HEK293 (cell line): ENCODE data around the gene FAM89A.

Experiments
- CTCF ChIA-PET: fragments of 350-600 bp; formaldehyde crosslinking; extraction: SDS; loops from one replicate; lab custom pipeline; 2021; ENCODE audit warnings: antibody characterized with exemption; lab: Yijun Ruan, JAX
- POLR2A ChIA-PET: fragments of 300-600 bp; formaldehyde crosslinking; extraction: SDS; loops from one replicate; lab custom pipeline; 2020; ENCODE audit warnings: antibody characterized with exemption, inconsistent platforms; lab: Yijun Ruan, JAX
- H3K27ac ChIP-seq: fragments of 200-500 bp; sonication (Bioruptor generic); 2 replicates; pipeline ENCODE4 v1.5.1; 2014; ENCODE audit warnings: low read depth, low read length, control low read depth, inconsistent platforms; ENCODE audit errors: extremely low read depth
- H3K36me3 ChIP-seq, 2 experiments: fragments of 200-500 bp in 1 of 2; sonication (Bioruptor generic) in 1 of 2; 1 replicate in 1 of 2; 2 replicates in 1 of 2; pipeline ENCODE4 v1.5.1; 2014 to 2017; ENCODE audit warnings: inconsistent platforms in 2 of 2, low read length in 2 of 2; ENCODE audit not compliant: control insufficient read depth in 2 of 2, insufficient read depth in 1 of 2
- H3K4me1 ChIP-seq: fragments of 200-500 bp; sonication (Bioruptor generic); 2 replicates; pipeline ENCODE4 v1.5.1; 2014; ENCODE audit warnings: mild to moderate bottlenecking, low read length, inconsistent platforms; ENCODE audit not compliant: control insufficient read depth, insufficient read depth
- H3K4me3 ChIP-seq: 2 replicates; pipeline ENCODE4 v1.5.1; 2011; ENCODE audit warnings: low read depth, mild to moderate bottlenecking, control low read depth, low read length, moderate library complexity
- H3K9me3 ChIP-seq: fragments of 200-500 bp; sonication (Bioruptor generic); 2 replicates; pipeline ENCODE4 v1.5.1; 2014; ENCODE audit warnings: low read depth, low read length, inconsistent platforms; ENCODE audit not compliant: control insufficient read depth, insufficient read depth
- KLF10 ChIP-seq: fragments of 450-650 bp; IDR thresholded peaks from 2 replicates; pipeline ENCODE4 v1.5.1; 2018; ENCODE audit warnings: missing biosample characterization, mild to moderate bottlenecking, missing genetic modification characterization
- MZF1 ChIP-seq: fragments of 450-650 bp; formaldehyde crosslinking; IDR thresholded peaks from 2 replicates; pipeline ENCODE4 v1.5.1; 2017; ENCODE audit warnings: missing biosample characterization, missing genetic modification characterization, borderline replicate concordance
- OVOL3 ChIP-seq: fragments of 450-650 bp; formaldehyde crosslinking; IDR thresholded peaks from 2 replicates; pipeline ENCODE4 v1.5.1; 2016; ENCODE audit warnings: missing biosample characterization, missing genetic modification characterization
- PRDM6 ChIP-seq: fragments of 450-650 bp; formaldehyde crosslinking; IDR thresholded peaks from 2 replicates; pipeline ENCODE4 v1.5.1; 2017; ENCODE audit warnings: missing biosample characterization, missing genetic modification characterization
- REST ChIP-seq: fragments of 450-650 bp; formaldehyde crosslinking; IDR thresholded peaks from 2 replicates; pipeline ENCODE4 v1.5.1; 2016; ENCODE audit warnings: missing biosample characterization, missing genetic modification characterization
- SCRT1 ChIP-seq: fragments of 450-650 bp; formaldehyde crosslinking; IDR thresholded peaks from 2 replicates; pipeline ENCODE4 v1.5.1; 2016; ENCODE audit warnings: missing biosample characterization, missing genetic modification characterization, borderline replicate concordance
- ZBTB17 ChIP-seq: fragments of 450-650 bp; formaldehyde crosslinking; IDR thresholded peaks from 2 replicates; pipeline ENCODE4 v1.5.1; 2016; ENCODE audit warnings: missing biosample characterization, missing genetic modification characterization
- ZBTB48 ChIP-seq: fragments of 450-650 bp; formaldehyde crosslinking; IDR thresholded peaks from 2 replicates; pipeline ENCODE4 v1.5.1; 2016; ENCODE audit warnings: missing biosample characterization, missing genetic modification characterization
- ZBTB6 ChIP-seq: fragments of 450-650 bp; formaldehyde crosslinking; IDR thresholded peaks from 2 replicates; pipeline ENCODE4 v1.5.1; 2017; ENCODE audit warnings: missing biosample characterization, missing genetic modification characterization
- ZIC2 ChIP-seq: fragments of 450-650 bp; formaldehyde crosslinking; IDR thresholded peaks from 2 replicates; pipeline ENCODE4 v1.5.1; 2016; ENCODE audit warnings: missing biosample characterization, missing genetic modification characterization
- ZNF175 ChIP-seq: fragments of 450-650 bp; formaldehyde crosslinking; IDR thresholded peaks from 2 replicates; pipeline ENCODE4 v1.5.1; 2016; ENCODE audit warnings: missing biosample characterization, missing genetic modification characterization
- ZNF354C ChIP-seq: fragments of 450-650 bp; formaldehyde crosslinking; IDR thresholded peaks from 2 replicates; pipeline ENCODE4 v1.5.1; 2016; ENCODE audit warnings: missing biosample characterization, missing genetic modification characterization, low read depth, borderline replicate concordance
- ZNF362 ChIP-seq: fragments of 450-650 bp; formaldehyde crosslinking; IDR thresholded peaks from 2 replicates; pipeline ENCODE4 v1.5.1; 2016; ENCODE audit warnings: missing biosample characterization, missing genetic modification characterization
- ZNF404 ChIP-seq: fragments of 450-650 bp; formaldehyde crosslinking; IDR thresholded peaks from 2 replicates; pipeline ENCODE4 v1.5.1; 2017; ENCODE audit warnings: missing biosample characterization, missing genetic modification characterization
- ZNF518A ChIP-seq: fragments of 450-650 bp; formaldehyde crosslinking; conservative IDR thresholded peaks from 2 replicates; pipeline ENCODE4 v1.5.1; 2016; ENCODE audit warnings: low read depth, missing biosample characterization, missing genetic modification characterization
- ZNF530 ChIP-seq: fragments of 450-650 bp; formaldehyde crosslinking; IDR thresholded peaks from 2 replicates; pipeline ENCODE4 v1.5.1; 2016; ENCODE audit warnings: low read depth, missing biosample characterization, missing genetic modification characterization
- ZNF626 ChIP-seq: fragments of 450-650 bp; sonication (Bioruptor Pico); formaldehyde crosslinking; IDR thresholded peaks from 2 replicates; pipeline ENCODE4 v1.5.1; 2018; ENCODE audit warnings: missing biosample characterization, missing genetic modification characterization, inconsistent platforms
- ZNF664 ChIP-seq: fragments of 450-650 bp; formaldehyde crosslinking; IDR thresholded peaks from 2 replicates; pipeline ENCODE4 v1.5.1; 2016; ENCODE audit warnings: missing biosample characterization, missing genetic modification characterization
- ZNF776 ChIP-seq: fragments of 450-650 bp; formaldehyde crosslinking; IDR thresholded peaks from 2 replicates; pipeline ENCODE4 v1.5.0; 2017; ENCODE audit warnings: missing biosample characterization, missing genetic modification characterization, borderline replicate concordance
- ZNF837 ChIP-seq: fragments of 450-650 bp; formaldehyde crosslinking; IDR thresholded peaks from 2 replicates; pipeline ENCODE4 v1.5.1; 2016; ENCODE audit warnings: missing biosample characterization, missing genetic modification characterization
- ZNF843 ChIP-seq: fragments of 450-650 bp; formaldehyde crosslinking; IDR thresholded peaks from 2 replicates; pipeline ENCODE4 v1.5.1; 2016; ENCODE audit warnings: missing biosample characterization, missing genetic modification characterization
- TF ChIP-seq, protein P1 (sequence below): fragments of 450-650 bp; formaldehyde crosslinking; IDR thresholded peaks from 2 replicates; pipeline ENCODE4 v1.5.1; 2016; ENCODE audit warnings: missing biosample characterization, missing genetic modification characterization

Gene FAM89A

DNA sequence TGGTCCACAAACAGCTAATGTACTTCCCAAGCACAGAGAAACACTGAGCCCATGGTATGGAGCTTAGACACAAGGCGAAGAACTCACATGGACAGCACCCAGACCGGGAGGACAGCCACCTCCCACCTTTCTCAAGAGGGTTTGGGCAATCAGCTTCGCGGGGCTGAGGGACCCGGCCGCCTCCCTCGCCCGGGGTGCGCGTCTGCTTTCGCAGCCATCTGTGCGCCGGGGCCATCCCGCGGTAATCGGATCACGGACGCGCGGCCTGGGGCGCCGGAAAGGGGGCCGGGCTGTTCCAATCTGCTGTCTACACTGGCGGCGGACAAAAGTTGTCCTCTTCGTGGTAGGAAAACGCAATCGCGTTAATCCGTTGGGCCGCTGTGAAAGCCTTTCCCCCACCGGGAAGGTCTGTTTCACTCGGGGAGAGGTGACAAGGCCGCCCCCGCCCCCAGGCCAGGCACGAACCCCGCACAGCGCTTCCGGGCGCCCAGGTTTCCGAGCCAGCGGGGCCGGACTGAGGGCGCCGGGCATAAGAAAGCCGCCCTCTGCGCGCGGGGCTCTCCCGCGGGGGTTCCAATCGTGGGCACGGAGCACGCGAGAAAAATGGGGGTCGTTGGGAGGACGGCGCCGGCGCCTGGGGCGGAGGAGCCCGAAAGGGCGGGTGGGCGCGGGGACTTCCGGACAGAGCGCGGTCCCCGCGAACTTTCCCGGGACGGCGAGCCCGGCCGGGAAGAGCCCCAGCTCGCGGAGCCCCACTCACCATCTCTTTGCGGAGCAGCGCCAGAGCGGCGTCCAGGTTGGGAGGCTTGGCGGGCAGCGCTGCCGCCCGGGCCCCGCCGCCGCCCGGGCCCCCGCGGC lies 664 bp downstream of the FAM89A start:
- peak overlapping the region; percentile 78; the same call in 1 of the 2 replicates for H3K27ac ChIP-seq
- H3K4me3 ChIP-seq: peak overlapping the region; percentile 78
- H3K36me3 ChIP-seq: no peaks in the 10 kb centered on the region
- peaks cover 18% of the 10 kb centered on the region for H3K4me1 ChIP-seq
- ChIA-PET POLR2A (interaction anchor here (1.1 to 1.9 kb wide), 3 partner anchors 15 to 123 kb away, joined by 3 to 4 read pairs (median 3); partner anchors contain the start of genes ARV1, TRIM67 and TTC13), CTCF (interaction anchor here (0.7 to 1.2 kb wide), 5 partner anchors 20 to 241 kb away, joined by 3 to 9 read pairs (median 3); no protein-coding TSS in a partner anchor)
- H3K9me3 ChIP-seq: no peaks in the 10 kb centered on the region
- TF ChIP-seq ZIC2 (tag by site-specific recombination) (peak; percentile 46), ZNF362 (tag by site-specific recombination) (no peak), ZNF175 (tag by site-specific recombination) (no peak), KLF10 (tag by site-specific recombination) (no peak; the same call in 1 of the 2 replicates), ZNF843 (peak; percentile 57; the same call in 1 of the 2 replicates), ZBTB48 (tag by site-specific recombination) (0 out of 2 replicates have a peak, but pooled peaks have one; percentile 43), MZF1 (tag by site-specific recombination) (no peak), ZBTB6 (tag by site-specific recombination) (no peak), SCRT1 (tag by site-specific recombination) (no peak), ZNF664 (tag by site-specific recombination) (no peak), OVOL3 (tag by site-specific recombination) (no peak), ZNF776 (no peak), ZBTB17 (tag by site-specific recombination) (peak; percentile 89), ZNF837 (tag by site-specific recombination) (no peak), ZNF518A (tag by site-specific recombination) (no peak), PRDM6 (tag by site-specific recombination) (no peak), ZNF626 (tag by site-specific recombination) (no peak), ZNF530 (tag by site-specific recombination) (no peak), ZNF354C (tag by site-specific recombination) (no peak), REST (tag by site-specific recombination) (peak; percentile 93), ZNF404 (tag by site-specific recombination) (no peak)
- TF ChIP-seq, protein P1, sequence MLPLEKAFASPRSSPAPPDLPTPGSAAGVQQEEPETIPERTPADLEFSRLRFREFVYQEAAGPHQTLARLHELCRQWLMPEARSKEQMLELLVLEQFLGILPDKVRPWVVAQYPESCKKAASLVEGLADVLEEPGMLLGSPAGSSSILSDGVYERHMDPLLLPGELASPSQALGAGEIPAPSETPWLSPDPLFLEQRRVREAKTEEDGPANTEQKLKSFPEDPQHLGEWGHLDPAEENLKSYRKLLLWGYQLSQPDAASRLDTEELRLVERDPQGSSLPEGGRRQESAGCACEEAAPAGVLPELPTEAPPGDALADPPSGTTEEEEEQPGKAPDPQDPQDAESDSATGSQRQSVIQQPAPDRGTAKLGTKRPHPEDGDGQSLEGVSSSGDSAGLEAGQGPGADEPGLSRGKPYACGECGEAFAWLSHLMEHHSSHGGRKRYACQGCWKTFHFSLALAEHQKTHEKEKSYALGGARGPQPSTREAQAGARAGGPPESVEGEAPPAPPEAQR (tag by site-specific recombination): no peak
